Measurements from ENCODE around the gene NUDT17. TPM values are rescaled to one million over a fixed set of nuclear protein-coding genes. Genes with fewer than 3 reads are reported as not detected.

The NUDT17 gene
- total and polyA plus RNA-seq, 8 donors = 0.61 to 18.3 (median 3.2) TPM; not detected in 1

DNA sequence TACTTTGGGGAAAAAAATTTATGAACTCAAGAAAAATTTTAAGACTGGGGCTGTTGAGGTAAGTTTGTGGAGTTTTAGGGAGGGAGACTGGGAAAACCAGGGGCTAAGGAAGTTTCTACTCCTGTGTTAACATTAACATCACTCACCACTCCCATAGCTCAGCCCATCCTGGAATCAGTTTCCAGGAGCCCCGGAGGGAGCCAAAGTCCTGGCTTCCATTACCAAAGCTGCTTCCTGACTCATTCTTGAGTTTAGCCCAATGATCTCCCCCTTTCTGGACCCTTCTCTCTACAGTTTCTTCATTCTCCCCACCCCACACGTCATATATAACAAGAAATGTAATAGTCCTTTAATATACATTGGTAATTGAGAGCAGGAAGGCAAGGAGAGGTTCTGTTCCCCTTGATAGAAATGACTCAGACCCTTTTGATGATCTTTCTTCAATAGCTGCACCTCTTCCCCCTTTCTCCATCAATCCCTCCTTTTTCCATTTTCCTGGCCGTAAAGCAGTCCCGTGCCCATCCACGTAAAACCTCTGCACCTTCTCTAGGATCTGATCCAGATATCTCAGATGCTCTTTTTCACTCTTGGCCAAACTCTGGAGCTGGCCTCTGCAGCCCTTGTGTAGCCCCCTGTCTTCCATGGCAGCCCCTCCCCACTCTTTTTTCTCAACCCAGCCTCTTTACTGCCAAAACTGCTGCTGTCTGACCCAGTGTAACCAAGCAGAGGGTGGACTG, 18.0 kb downstream of the NUDT17 start:
- peak in 1 of 2 donors; percentile 72 for DNase-seq
- intact Hi-C loops (cut with DNase I; ENCODE audit: low total_unique reads) = no loop called here
- H3K9me3 ChIP-seq = no peaks in the 10 kb centered on the region
- WGBS, 5 donors = 73 to 83% (median 81%) methylated on average over 5 of the region's 5 CpGs
- H3K36me3 ChIP-seq = peaks cover 0 to 26% (median 0%) of the 10 kb centered on the region in 4 donors
- H3K4me1 ChIP-seq = peaks cover 11 to 14% (median 14%) of the 10 kb centered on the region in 4 donors
- TF ChIP-seq POLR2AphosphoS5 (IDR thresholded peaks at IDR 0.05) (no peak), EP300 (IDR thresholded peaks at IDR 0.05) (no peak), POLR2A (IDR thresholded peaks at IDR 0.05) (no peak)
- TF ChIP-seq, protein P1, sequence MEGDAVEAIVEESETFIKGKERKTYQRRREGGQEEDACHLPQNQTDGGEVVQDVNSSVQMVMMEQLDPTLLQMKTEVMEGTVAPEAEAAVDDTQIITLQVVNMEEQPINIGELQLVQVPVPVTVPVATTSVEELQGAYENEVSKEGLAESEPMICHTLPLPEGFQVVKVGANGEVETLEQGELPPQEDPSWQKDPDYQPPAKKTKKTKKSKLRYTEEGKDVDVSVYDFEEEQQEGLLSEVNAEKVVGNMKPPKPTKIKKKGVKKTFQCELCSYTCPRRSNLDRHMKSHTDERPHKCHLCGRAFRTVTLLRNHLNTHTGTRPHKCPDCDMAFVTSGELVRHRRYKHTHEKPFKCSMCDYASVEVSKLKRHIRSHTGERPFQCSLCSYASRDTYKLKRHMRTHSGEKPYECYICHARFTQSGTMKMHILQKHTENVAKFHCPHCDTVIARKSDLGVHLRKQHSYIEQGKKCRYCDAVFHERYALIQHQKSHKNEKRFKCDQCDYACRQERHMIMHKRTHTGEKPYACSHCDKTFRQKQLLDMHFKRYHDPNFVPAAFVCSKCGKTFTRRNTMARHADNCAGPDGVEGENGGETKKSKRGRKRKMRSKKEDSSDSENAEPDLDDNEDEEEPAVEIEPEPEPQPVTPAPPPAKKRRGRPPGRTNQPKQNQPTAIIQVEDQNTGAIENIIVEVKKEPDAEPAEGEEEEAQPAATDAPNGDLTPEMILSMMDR (IDR thresholded peaks at IDR 0.05) = no peak
- no peaks in the 10 kb centered on the region for H3K27me3 ChIP-seq
- no peak overlapping the region for H3K4me3 ChIP-seq
- no peak overlapping the region for H3K27ac ChIP-seq

DNA sequence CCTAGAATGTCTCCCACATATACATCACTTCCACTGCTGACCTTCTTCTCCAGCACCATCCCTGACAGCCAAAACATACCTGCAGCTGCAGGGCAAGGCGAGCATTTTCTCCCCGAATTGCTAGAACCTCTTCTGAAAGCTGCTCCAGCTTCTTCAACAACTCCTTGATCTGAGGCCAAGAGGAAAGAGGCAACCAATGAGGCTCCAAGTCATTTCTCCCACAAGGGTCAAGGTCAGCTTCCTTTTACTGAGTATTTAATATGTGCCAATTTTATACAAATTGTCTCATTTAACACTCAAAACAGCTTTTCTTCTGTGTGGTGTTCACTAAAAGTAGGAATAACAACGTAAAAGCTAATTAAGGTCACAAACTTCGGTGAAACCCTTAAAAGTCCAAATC, 22.8 kb downstream of the NUDT17 start:
- Histone ChIP-seq H3K4me3 (no peak overlapping the region), H3K36me3 (peaks cover 0 to 26% (median 0%) of the 10 kb centered on the region in 4 donors), H3K4me1 (peaks cover 6 to 41% (median 17%) of the 10 kb centered on the region in 4 donors), H3K9me3 (no peaks in the 10 kb centered on the region), H3K27ac (no peak overlapping the region), H3K27me3 (no peaks in the 10 kb centered on the region)
- TF ChIP-seq, protein P1 (IDR thresholded peaks at IDR 0.05) = no peak
- TF ChIP-seq POLR2AphosphoS5 (IDR thresholded peaks at IDR 0.05) (no peak), POLR2A (IDR thresholded peaks at IDR 0.05) (no peak), EP300 (IDR thresholded peaks at IDR 0.05) (no peak)
- WGBS, 5 donors = 71 to 84% (median 82%) methylated on average over 4 of the region's 4 CpGs
- intact Hi-C loops (cut with DNase I; ENCODE audit: low total_unique reads) = no loop called here
- DNase-seq = no peak

DNA sequence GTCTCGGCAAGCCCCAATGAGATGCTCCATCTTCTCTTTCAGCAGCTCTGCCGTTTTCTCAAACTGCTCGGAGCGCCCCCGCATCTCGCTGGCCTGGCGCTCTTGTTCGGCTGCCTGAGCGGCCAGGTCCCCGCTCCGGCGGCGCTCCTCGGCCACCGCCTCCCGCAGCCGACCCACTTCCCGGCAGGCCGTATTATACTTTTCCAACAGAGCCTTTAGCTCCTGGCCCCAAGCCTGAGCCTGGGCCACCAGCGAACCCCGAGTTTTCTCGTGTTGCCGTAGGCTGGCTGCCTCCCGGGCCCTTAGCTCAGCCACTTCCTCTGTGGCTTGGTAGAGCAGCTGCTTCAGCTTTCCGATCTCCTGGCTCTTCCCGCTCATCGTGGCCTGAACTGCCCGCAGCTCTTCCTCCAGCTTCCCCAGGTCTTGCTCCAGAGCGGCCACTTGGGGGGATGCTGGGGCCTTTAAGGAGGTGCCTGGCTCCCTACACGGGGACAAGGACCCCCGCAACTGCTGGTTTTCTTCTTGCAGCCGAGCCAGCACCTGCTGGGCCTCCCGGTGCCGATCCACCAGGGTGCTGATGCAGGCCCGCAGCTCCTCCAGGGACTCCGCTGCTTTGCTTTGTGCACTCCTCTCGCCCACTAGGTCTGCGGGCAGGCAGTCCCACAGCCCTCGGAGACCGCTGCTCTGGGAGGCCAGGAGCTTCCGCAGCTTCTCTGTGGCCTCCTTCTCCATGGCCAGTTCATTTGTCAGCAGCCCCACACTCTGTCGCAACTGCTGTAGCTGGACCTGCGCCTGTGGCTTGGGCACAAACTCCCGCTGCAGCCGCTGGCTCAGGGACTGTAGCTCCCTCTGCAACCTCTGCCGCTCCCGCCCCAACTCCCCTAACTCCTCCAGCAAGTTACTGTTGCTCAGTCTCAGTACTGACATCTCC, 26.8 kb downstream of the NUDT17 start:
- peaks cover 6 to 44% (median 17%) of the 10 kb centered on the region in 4 donors for H3K4me1 ChIP-seq
- no peaks in the 10 kb centered on the region for H3K27me3 ChIP-seq
- peak overlapping the region; percentile 72 to 87 (median 85) for H3K27ac ChIP-seq
- WGBS, 5 donors = 16 to 45% (median 32%) methylated on average over 44 to 47 of the region's 47 CpGs
- intact Hi-C loops (cut with DNase I; ENCODE audit: low total_unique reads) = no loop called here
- H3K36me3 ChIP-seq = peaks cover 0 to 7% (median 0%) of the 10 kb centered on the region in 4 donors
- no peak for TF ChIP-seq POLR2A (IDR thresholded peaks at IDR 0.05)
- peak in 1 of 3 donors; percentile 9 for TF ChIP-seq POLR2AphosphoS5 (IDR thresholded peaks at IDR 0.05)
- no peaks in the 10 kb centered on the region for H3K9me3 ChIP-seq
- peak overlapping the region; percentile 43 to 51 (median 50) for H3K4me3 ChIP-seq
- peak; percentile 45 to 67 for DNase-seq

DNA sequence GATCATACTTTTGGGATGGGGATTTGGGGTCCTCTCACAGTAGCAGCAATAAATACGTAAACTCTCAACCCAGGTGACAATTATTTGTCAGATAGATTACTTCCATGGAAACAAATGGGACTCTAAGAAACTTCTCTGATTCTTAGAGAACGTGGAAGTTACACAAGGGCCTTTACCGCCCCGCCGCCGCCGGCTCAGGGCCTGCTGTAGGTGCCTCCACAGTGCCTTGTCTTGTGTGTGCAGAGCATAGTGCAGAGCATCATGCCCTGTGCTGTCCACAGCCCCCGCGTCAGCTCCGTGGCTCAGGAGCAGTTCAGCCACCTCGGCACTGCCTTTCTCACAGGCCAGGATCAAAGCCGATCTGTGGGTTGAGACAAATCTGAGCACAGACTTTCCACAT, 29.2 kb downstream of the NUDT17 start:
- H3K36me3 ChIP-seq = no peaks in the 10 kb centered on the region
- WGBS, 5 donors = 90 to 97% (median 93%) methylated on average over 12 of the region's 12 CpGs
- intact Hi-C loops (cut with DNase I; ENCODE audit: low total_unique reads) = no loop called here
- H3K9me3 ChIP-seq = no peaks in the 10 kb centered on the region
- TF ChIP-seq POLR2AphosphoS5 (IDR thresholded peaks at IDR 0.05) (no peak), EP300 (IDR thresholded peaks at IDR 0.05) (no peak), POLR2A (IDR thresholded peaks at IDR 0.05) (no peak)
- TF ChIP-seq, protein P1 (IDR thresholded peaks at IDR 0.05) = no peak
- DNase-seq = no peak
- peaks cover 6 to 50% (median 19%) of the 10 kb centered on the region in 4 donors for H3K4me1 ChIP-seq
- H3K27ac ChIP-seq = no peak overlapping the region
- no peak overlapping the region for H3K4me3 ChIP-seq
- no peaks in the 10 kb centered on the region for H3K27me3 ChIP-seq

All from stomach (tissue), 9 donors.